Heart right ventricle (tissue), 16 donors: ENCODE data around the gene CETN1. TPM values are rescaled to one million over a fixed set of nuclear protein-coding genes. Genes with fewer than 3 reads are reported as not detected.

ENCODE experiments used
- ATAC-seq, 8 donors: fragments of 200-7000 bp; cut with Tn5 transposase; one replicate each; pipeline ENCODE4 v1.9.1; 2020; ENCODE audit warnings: mild to moderate bottlenecking in 8 of 8, moderate library complexity in 8 of 8, moderate number of reproducible peaks in 1 of 8
- DNase-seq, 2 donors: peaks; one replicate each; pipeline ENCODE4 v3.0.0-alpha.2; 2020
- H3K27ac ChIP-seq, 10 donors: fragments of 200-600 bp; sonication (generic) in 2 of 10; one replicate each; pipeline versions ENCODE4 v1.5.0 to v1.8.0; 2020 to 2022; ENCODE audit warnings: mild to moderate bottlenecking in 3 of 10
- H3K27me3 ChIP-seq, 7 donors: fragments of 200-600 bp; one replicate each; pipeline ENCODE4 v1.8.0; 2021 to 2022; ENCODE audit warnings: mild to moderate bottlenecking in 2 of 7
- H3K36me3 ChIP-seq, 9 donors: fragments of 200-600 bp; sonication (generic) in 1 of 9; one replicate each; pipeline versions ENCODE4 v1.5.0 to v1.8.0; 2020 to 2022; ENCODE audit warnings: mild to moderate bottlenecking in 2 of 9
- H3K4me1 ChIP-seq, 9 donors: fragments of 200-600 bp; sonication (generic) in 1 of 9; one replicate each; pipeline versions ENCODE4 v1.5.0 to v1.8.0; 2020 to 2022; ENCODE audit warnings: mild to moderate bottlenecking in 4 of 9
- H3K4me3 ChIP-seq, 10 donors: fragments of 200-600 bp; sonication (generic) in 2 of 10; one replicate each; pipeline versions ENCODE4 v1.5.0 to v1.8.0; 2020 to 2022; ENCODE audit warnings: mild to moderate bottlenecking in 7 of 10, moderate library complexity in 2 of 10
- H3K9me3 ChIP-seq, 11 donors: fragments of 200-600 bp in 10 of 11; sonication (generic) in 2 of 11; one replicate each; pipeline versions ENCODE4 v1.5.0 to v1.8.0; 2013 to 2022; ENCODE audit warnings: mild to moderate bottlenecking in 2 of 11, control low read depth in 1 of 11, moderate library complexity in 1 of 11
- WGBS, 2 donors: extraction: QIAGEN DNeasy Blood & Tissue Kit; methylation state at CpG; one replicate each; pipeline ENCODE4 v1.1.7; 2013; ENCODE audit warnings: inconsistent platforms in 1 of 2; 5-methylcytosine and 5-hydroxymethylcytosine counted together
- intact Hi-C, 10 donors: fragments of 100-400 bp; cut with DNase I; formaldehyde crosslinking; loops; one replicate each; pipeline versions ENCODE4 v1.11.1 to v1.14.2; 2022
- polyA plus RNA-seq, 2 donors: library from polyadenylated mRNA; stranded (reverse); fragments of 200-250 nt; gene quantifications; one replicate each; pipeline ENCODE4 v1.2.3, GENCODE V29; 2013
- total RNA-seq, 10 donors: library from RNA; stranded (reverse); fragmentation: NEBNext Ultra II Directional in 3 of 10; extraction: Animal tissue kit (Norgen Biotek cat#: 25700) in 3 of 10; gene quantifications; one replicate each; pipeline versions ENCODE4 v1.2.1 to v1.2.4, GENCODE V29; 2021 to 2023
- TF ChIP-seq, protein P1 (sequence below), 9 donors: fragments of 200-600 bp; sonication (generic) in 2 of 9; IDR thresholded peaks; one replicate each; pipeline versions ENCODE4 v1.5.0 to v1.8.0; 2021 to 2022; ENCODE audit warnings: antibody characterized with exemption in 9 of 9, mild to moderate bottlenecking in 5 of 9, moderate library complexity in 1 of 9
- donor health status: Arrhythmogenic right ventricular cardiomyopathy.
- donor health status: ischemic (EF 13 %, LVEDD 7.1; RV severe dilation, severe dysfunction).
- donor health status: healthy with polysubstance abuse.
- donor health status: DM: no; HTN: yes; CAD: no.
- donor health status: DM: no; HTN: no; CAD: no.
- donor health status: ischemic (EF 25% LVEDD 6.9; RV normal size, moderate dysfunction).
- donor health status: ischemic (EF 25% LVEDD 5.7; RV mildly dilated, moderate dysfunction).
- donor health status: healthy.
- donor health status: DM: yes; HTN: yes; CAD: no.
- donor health status: Ischemic cardiomyopathy.
- donor health status: ischemic (EF 35%, LVEDD 5.7; RV mildly dilated, moderate dysfunction).
- donor health status: nonischemic (EF 11% LVEDD 7.7; RV severe dilation, severe dysfunction).
- donor health status: DM: yes; HTN: yes; CAD: no.
- donor health status: PGD.
- donor health status: ischemic (EF 29% LVEDD 5.4; RV normal size, mild dysfunction).
- donor health status: nonischemic (EF 23%, LVEDD 6.1; RV moderate dilation, normal function).

CETN1 gene
- total and polyA plus RNA-seq, 12 donors, result not detected

DNA sequence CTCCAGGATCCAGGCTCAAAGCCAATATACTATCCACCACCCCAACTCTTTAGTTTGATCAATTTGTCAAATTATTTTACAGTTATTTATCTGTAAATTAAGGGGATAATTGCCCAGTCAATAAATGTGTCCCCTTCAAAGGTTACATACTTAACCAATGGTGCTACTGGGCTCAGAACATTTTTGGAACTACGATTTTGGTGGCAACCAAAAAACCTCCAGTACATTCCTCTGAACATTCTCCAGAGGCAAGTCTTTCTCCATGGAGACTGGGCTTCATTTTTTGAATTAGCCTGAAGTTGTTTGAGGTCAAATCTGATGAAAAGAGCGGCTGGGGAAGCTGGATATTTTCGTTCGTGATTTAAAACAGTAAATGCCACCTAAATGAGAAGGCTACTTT is 14.9 kb downstream of the CETN1 start:
- ATAC-seq, result no peak
- no peak for DNase-seq
- Histone ChIP-seq H3K36me3 (no peaks in the 10 kb centered on the region), H3K4me1 (peaks cover 0 to 4% (median 0%) of the 10 kb centered on the region in 9 donors), H3K27me3 (peaks cover 0 to 61% (median 37%) of the 10 kb centered on the region in 7 donors), H3K27ac (no peak overlapping the region), H3K4me3 (no peak overlapping the region), H3K9me3 (peaks cover 0 to 6% (median 4%) of the 10 kb centered on the region in 11 donors)
- TF ChIP-seq, protein P1, sequence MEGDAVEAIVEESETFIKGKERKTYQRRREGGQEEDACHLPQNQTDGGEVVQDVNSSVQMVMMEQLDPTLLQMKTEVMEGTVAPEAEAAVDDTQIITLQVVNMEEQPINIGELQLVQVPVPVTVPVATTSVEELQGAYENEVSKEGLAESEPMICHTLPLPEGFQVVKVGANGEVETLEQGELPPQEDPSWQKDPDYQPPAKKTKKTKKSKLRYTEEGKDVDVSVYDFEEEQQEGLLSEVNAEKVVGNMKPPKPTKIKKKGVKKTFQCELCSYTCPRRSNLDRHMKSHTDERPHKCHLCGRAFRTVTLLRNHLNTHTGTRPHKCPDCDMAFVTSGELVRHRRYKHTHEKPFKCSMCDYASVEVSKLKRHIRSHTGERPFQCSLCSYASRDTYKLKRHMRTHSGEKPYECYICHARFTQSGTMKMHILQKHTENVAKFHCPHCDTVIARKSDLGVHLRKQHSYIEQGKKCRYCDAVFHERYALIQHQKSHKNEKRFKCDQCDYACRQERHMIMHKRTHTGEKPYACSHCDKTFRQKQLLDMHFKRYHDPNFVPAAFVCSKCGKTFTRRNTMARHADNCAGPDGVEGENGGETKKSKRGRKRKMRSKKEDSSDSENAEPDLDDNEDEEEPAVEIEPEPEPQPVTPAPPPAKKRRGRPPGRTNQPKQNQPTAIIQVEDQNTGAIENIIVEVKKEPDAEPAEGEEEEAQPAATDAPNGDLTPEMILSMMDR (IDR thresholded peaks at IDR 0.05), result no peak
- intact Hi-C loops, result no loop called here
- 76 to 83% methylated on average over 4 of the region's 4 CpGs for whole genome bisulfite sequencing, 2 donors

GRCh38 chr18:595571-595970 is 15.4 kb downstream of the CETN1 start:
- Histone ChIP-seq H3K4me1 (peaks cover 0 to 4% (median 0%) of the 10 kb centered on the region in 9 donors), H3K4me3 (no peak overlapping the region), H3K27ac (no peak overlapping the region), H3K27me3 (peaks cover 0 to 61% (median 37%) of the 10 kb centered on the region in 7 donors), H3K36me3 (no peaks in the 10 kb centered on the region), H3K9me3 (peaks cover 0 to 2% (median under 1%) of the 10 kb centered on the region in 11 donors)
- DNase-seq (no peak), ATAC-seq (no peak)
- TF ChIP-seq, protein P1 (IDR thresholded peaks at IDR 0.05), result no peak
- intact Hi-C loops, result no loop called here
- 63 to 75% methylated on average over 1 of the region's 1 CpG for WGBS, 2 donors

GRCh38 chr18:596288-596881 is 16.2 kb downstream of the CETN1 start:
- Histone ChIP-seq H3K4me1 (peaks cover 0 to 4% (median 0%) of the 10 kb centered on the region in 9 donors), H3K27me3 (peaks cover 0 to 61% (median 41%) of the 10 kb centered on the region in 7 donors), H3K4me3 (no peak overlapping the region), H3K9me3 (peaks cover 0 to 2% (median 0%) of the 10 kb centered on the region in 11 donors), H3K27ac (no peak overlapping the region), H3K36me3 (no peaks in the 10 kb centered on the region)
- ATAC-seq, result peak in 1 of 8 donors; percentile 47
- TF ChIP-seq, protein P1 (IDR thresholded peaks at IDR 0.05), result no peak
- intact Hi-C loops, result no loop called here
- DNase-seq, result no peak
- WGBS, 2 donors, result 17 to 23% methylated on average over 18 to 24 of the region's 24 CpGs

DNA sequence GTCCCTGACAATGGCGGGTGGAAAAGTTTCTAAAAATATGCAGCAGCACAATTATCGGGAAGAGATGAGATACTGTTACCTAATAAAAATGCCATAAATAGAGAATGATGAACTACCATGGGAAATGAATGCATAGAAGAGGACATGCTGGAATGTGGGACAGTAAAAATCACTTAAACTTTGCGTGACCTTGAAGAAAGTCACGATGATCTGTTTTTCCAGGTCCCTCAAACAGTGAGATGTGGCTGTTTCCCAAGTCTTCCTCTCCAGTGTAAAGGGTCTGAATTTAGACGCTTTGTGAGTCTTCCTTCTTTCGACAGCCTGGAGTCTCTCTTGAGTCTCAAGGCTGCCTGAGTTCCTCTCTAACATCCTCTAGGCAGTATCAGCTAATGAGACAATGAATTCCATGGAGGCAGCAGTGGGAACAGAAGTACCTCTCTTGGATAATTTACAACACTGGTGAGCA is 18.0 kb downstream of the CETN1 start:
- ATAC-seq (no peak), DNase-seq (no peak)
- H3K27ac ChIP-seq, result no peak overlapping the region
- TF ChIP-seq, protein P1 (IDR thresholded peaks at IDR 0.05), result no peak
- peaks cover 0 to 54% (median 38%) of the 10 kb centered on the region in 7 donors for H3K27me3 ChIP-seq
- WGBS, 2 donors, result 26 to 34% methylated on average over 6 of the region's 6 CpGs
- no peak overlapping the region for H3K4me3 ChIP-seq
- intact Hi-C loops, result no loop called here
- no peaks in the 10 kb centered on the region for H3K9me3 ChIP-seq
- no peaks in the 10 kb centered on the region for H3K36me3 ChIP-seq
- peaks cover 0 to 4% (median 0%) of the 10 kb centered on the region in 9 donors for H3K4me1 ChIP-seq
